ENCODE measurements around the gene PRPF6. TPM values are rescaled to one million over a fixed set of nuclear protein-coding genes. Genes with fewer than 3 reads are reported as not detected.

PRPF6 gene
- total and polyA plus RNA-seq, 2 of the 13 experiments (the other 11 are each of a cell fraction or from before 2014, with no cell fraction given), result 63.7 to 101 TPM

- no peak for TF ChIP-seq CC2D1A (CRISPR knock-in tag; IDR thresholded peaks at IDR 0.05)
- no peak for TF ChIP-seq HOXA5 (CRISPR knock-in tag; IDR thresholded peaks at IDR 0.05)
- TF ChIP-seq TERF1 (CRISPR knock-in tag; IDR thresholded peaks at IDR 0.05), result no peak
- TF ChIP-seq HOMEZ (CRISPR knock-in tag; IDR thresholded peaks at IDR 0.05; ENCODE audit: low read depth), result no peak
- TF ChIP-seq RNF2 (conservative IDR thresholded peaks at IDR 0.05; ENCODE audit: low read depth), result no peak
- no peak for TF ChIP-seq TOPORS (CRISPR knock-in tag; IDR thresholded peaks at IDR 0.05)
- no peak for TF ChIP-seq ELK4 (CRISPR knock-in tag; IDR thresholded peaks at IDR 0.05; ENCODE audit: borderline replicate concordance)
- TF ChIP-seq ZBED4 (CRISPR knock-in tag; IDR thresholded peaks at IDR 0.05; ENCODE audit: borderline replicate concordance), result no peak
- no peak for TF ChIP-seq NFIB (CRISPR knock-in tag; IDR thresholded peaks at IDR 0.05; ENCODE audit: borderline replicate concordance)
- no peak for TF ChIP-seq CBX1 (IDR thresholded peaks at IDR 0.05; ENCODE audit: low read depth)
- TF ChIP-seq SMAD3 (CRISPR knock-in tag; IDR thresholded peaks at IDR 0.05), result no peak
- no peak; the same call in 1 of the 2 replicates for TF ChIP-seq KMT2A (CRISPR knock-in tag; IDR thresholded peaks at IDR 0.05)
- no peak for TF ChIP-seq FOXK1 (CRISPR knock-in tag; IDR thresholded peaks at IDR 0.05; ENCODE audit: borderline replicate concordance, low read depth)
- TF ChIP-seq KLF11 (CRISPR knock-in tag; IDR thresholded peaks at IDR 0.05), result no peak
- TF ChIP-seq HNF4G (IDR thresholded peaks at IDR 0.05; ENCODE audit: borderline replicate concordance, low read depth, low read length), result no peak
- no peak for TF ChIP-seq HNF4G (CRISPR knock-in tag; IDR thresholded peaks at IDR 0.05; ENCODE audit: borderline replicate concordance, low read depth)
- no peak for TF ChIP-seq ZNF879 (CRISPR knock-in tag; IDR thresholded peaks at IDR 0.05)
- no peak; the same call in 1 of the 2 replicates for TF ChIP-seq ESRRA (CRISPR knock-in tag; IDR thresholded peaks at IDR 0.05; ENCODE audit: low read depth)
- no peak for TF ChIP-seq ZSCAN31 (CRISPR knock-in tag; IDR thresholded peaks at IDR 0.05; ENCODE audit: low read depth)
- TF ChIP-seq SNAPC5 (CRISPR knock-in tag; IDR thresholded peaks at IDR 0.05; ENCODE audit: borderline replicate concordance), result no peak
Measured at GRCh38 chr20:64023361-64024140, 42.6 kb downstream of the PRPF6 start (continued).

Data from HepG2 (cell line).